Kidney (tissue), 14 donors: ENCODE measurements around the gene PLXNA1. TPM values are rescaled to one million over a fixed set of nuclear protein-coding genes. Genes with fewer than 3 reads are reported as not detected.

Experiments used
- DNase-seq, 5 donors: peaks; one replicate each; pipeline ENCODE4 v3.0.0-alpha.2; 2013 to 2020
- FAIRE-seq: peaks from 2 replicates; lab custom pipeline; 2012; peaks lifted over from hg19 to GRCh38; lab: Jason Lieb, UNC
- H3K27ac ChIP-seq, 2 donors: one replicate each; pipeline ENCODE4 v1.7.0; 2013; ENCODE audit warnings: low read depth in 2 of 2, low read length in 2 of 2, inconsistent platforms in 1 of 2
- H3K27me3 ChIP-seq: one replicate; pipeline ENCODE4 v1.7.1; 2013; ENCODE audit warnings: low read length, inconsistent platforms; ENCODE audit not compliant: control insufficient read depth, insufficient read depth
- H3K36me3 ChIP-seq, 3 donors: one replicate each; pipeline versions ENCODE4 v1.7.0 to v1.7.1; 2013; ENCODE audit warnings: low read length in 3 of 3, control low read depth in 1 of 3, inconsistent platforms in 1 of 3; ENCODE audit not compliant: insufficient read depth in 3 of 3, control insufficient read depth in 2 of 3
- H3K4me1 ChIP-seq, 3 donors: one replicate each; pipeline versions ENCODE4 v1.7.0 to v1.7.1; 2013; ENCODE audit warnings: low read length in 3 of 3, inconsistent platforms in 1 of 3, low read depth in 1 of 3; ENCODE audit not compliant: control insufficient read depth in 2 of 3, insufficient read depth in 2 of 3
- H3K4me3 ChIP-seq, 3 donors: one replicate each; pipeline versions ENCODE4 v1.7.0 to v1.8.1; 2013; ENCODE audit warnings: low read length in 3 of 3, control low read depth in 1 of 3, inconsistent platforms in 1 of 3
- H3K9ac ChIP-seq, 3 donors: one replicate each; pipeline versions ENCODE4 v1.7.0 to v1.7.1; 2013; ENCODE audit warnings: low read length in 3 of 3, control low read depth in 1 of 3, inconsistent platforms in 1 of 3
- H3K9me3 ChIP-seq, 3 donors: one replicate each; pipeline versions ENCODE4 v1.7.0 to v1.7.1; 2013; ENCODE audit warnings: low read length in 3 of 3, control low read depth in 1 of 3, inconsistent platforms in 1 of 3; ENCODE audit not compliant: control insufficient read depth in 2 of 3, insufficient read depth in 1 of 3
- intact Hi-C: fragments of 100-400 bp; cut with DNase I; formaldehyde crosslinking; loops from one replicate; pipeline ENCODE4 v1.11.1; 2022
- polyA plus RNA-seq: library from polyadenylated mRNA; stranded (reverse); fragments of 350-450 nt; fragmentation: Illumina TruSeq; extraction: RNeasy Lipid Tissue Mini Kit (QIAGEN cat#74804); gene quantifications from one replicate; pipeline ENCODE4 v1.2.3, GENCODE V29; 2014; ENCODE audit warnings: low read depth, low replicate concordance; ENCODE audit not compliant: insufficient read depth
- total RNA-seq: library from RNA; stranded (reverse); fragmentation: NEBNext Ultra II Directional; extraction: Animal tissue kit (Norgen Biotek cat#: 25700); gene quantifications from one replicate; pipeline ENCODE4 v1.2.1, GENCODE V29; 2021
- TF ChIP-seq, protein P1 (sequence below): IDR thresholded peaks from 3 replicates; pipeline ENCODE4 v1.5.1; 2012; ENCODE audit warnings: mild to moderate bottlenecking, moderate library complexity, borderline replicate concordance; ENCODE audit not compliant: insufficient read depth; ENCODE audit errors: extremely low read depth
- donor health status: control.
- donor health status: control.
- donor health status: control.
- donor health status: control.
- donor health status: control.
- donor health status: DM: yes; HTN: yes; CAD: no.
- donor health status: Normal renal cell carcinoma (clear cell type).

The PLXNA1 gene
- total and polyA plus RNA-seq, 2 donors from 2014 or later, result 5.3 to 29.0 TPM

DNA sequence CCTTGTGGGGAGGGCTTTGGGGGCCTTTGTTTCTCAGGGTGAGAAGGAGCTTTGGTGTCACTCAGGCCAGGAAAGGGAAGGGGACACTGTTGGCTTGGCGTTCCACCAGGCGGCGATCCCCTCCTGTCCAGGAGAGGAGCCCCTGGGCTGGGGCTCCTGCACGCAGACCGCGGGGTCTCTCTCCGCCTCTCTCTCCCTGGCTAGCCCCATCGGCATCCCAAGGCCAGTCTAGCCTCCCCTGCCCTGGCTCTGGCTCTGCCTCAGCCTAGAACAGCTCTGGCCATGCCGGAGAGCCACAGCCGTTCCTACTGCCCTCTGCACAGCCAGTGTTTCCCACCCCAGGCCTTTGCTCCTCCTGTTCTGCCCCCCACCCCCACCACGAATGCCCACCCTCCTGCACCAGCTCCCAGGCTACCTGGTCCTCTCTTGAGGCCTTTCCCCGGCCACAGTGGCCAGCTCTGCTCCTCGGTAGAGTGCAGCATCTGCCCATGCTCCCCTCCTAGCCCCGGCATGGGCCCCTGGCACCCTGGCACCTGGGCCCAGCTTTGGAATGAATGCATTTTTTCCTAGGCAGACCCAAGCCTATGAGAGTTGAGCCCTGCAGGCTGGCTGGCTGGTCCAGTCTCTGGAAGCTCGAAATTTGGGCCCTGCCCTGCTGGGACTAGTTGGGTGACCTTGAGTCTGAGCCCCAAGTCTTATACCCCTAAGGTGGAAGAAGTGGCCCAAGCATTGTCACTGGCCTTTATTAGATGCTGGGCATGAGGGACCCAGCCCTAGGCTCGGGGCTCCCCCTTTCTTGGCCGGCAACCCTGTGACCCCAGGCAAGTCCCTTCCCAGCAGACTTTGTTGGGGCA, 2.4 kb downstream of the PLXNA1 start:
- no peak overlapping the region for H3K9ac ChIP-seq
- DNase-seq (peak in 2 of 5 donors; percentile 61 to 62), FAIRE-seq (no peak)
- intact Hi-C loops, result loop anchor here (10.0 kb wide), 1 partner anchor 231 kb away; no protein-coding TSS in a partner anchor
- peaks cover 0 to 3% (median 0%) of the 10 kb centered on the region in 3 donors for H3K36me3 ChIP-seq
- H3K27me3 ChIP-seq, result no peaks in the 10 kb centered on the region
- TF ChIP-seq, protein P1, sequence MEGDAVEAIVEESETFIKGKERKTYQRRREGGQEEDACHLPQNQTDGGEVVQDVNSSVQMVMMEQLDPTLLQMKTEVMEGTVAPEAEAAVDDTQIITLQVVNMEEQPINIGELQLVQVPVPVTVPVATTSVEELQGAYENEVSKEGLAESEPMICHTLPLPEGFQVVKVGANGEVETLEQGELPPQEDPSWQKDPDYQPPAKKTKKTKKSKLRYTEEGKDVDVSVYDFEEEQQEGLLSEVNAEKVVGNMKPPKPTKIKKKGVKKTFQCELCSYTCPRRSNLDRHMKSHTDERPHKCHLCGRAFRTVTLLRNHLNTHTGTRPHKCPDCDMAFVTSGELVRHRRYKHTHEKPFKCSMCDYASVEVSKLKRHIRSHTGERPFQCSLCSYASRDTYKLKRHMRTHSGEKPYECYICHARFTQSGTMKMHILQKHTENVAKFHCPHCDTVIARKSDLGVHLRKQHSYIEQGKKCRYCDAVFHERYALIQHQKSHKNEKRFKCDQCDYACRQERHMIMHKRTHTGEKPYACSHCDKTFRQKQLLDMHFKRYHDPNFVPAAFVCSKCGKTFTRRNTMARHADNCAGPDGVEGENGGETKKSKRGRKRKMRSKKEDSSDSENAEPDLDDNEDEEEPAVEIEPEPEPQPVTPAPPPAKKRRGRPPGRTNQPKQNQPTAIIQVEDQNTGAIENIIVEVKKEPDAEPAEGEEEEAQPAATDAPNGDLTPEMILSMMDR, result no peak
- H3K4me3 ChIP-seq, result no peak overlapping the region
- H3K27ac ChIP-seq, result no peak overlapping the region
- H3K9me3 ChIP-seq, result no peaks in the 10 kb centered on the region
- peaks cover 0 to 10% (median 0%) of the 10 kb centered on the region in 3 donors for H3K4me1 ChIP-seq

DNA sequence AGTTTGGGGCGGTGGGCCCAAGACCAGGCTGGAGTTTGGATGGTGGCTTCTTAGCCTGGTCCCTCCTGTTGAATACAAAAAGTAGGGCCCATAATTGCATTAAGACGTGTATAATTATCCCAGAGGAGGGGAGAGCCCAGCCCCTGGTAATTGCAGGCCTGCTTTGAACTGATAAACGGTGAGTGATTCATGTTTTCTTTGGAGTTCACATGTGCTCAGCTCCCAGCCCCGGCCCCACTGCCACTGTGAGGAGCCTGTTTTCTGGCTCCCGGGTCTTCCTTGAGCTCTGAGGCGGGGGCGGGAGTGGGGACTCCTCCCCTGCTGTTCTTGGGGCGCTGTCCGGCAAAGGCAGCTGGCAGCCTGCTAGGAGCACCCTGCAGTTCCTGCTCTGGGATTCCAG, 3.1 kb downstream of the PLXNA1 start:
- Histone ChIP-seq H3K9ac (no peak overlapping the region), H3K27ac (no peak overlapping the region), H3K9me3 (no peaks in the 10 kb centered on the region), H3K36me3 (peaks cover 0 to 3% (median 0%) of the 10 kb centered on the region in 3 donors), H3K4me3 (no peak overlapping the region), H3K27me3 (no peaks in the 10 kb centered on the region), H3K4me1 (peaks cover 0 to 10% (median 0%) of the 10 kb centered on the region in 3 donors)
- intact Hi-C loops, result loop anchor here (10.0 kb wide), 1 partner anchor 231 kb away; no protein-coding TSS in a partner anchor
- no peak for FAIRE-seq
- TF ChIP-seq, protein P1, result no peak
- DNase-seq, result no peak

DNA sequence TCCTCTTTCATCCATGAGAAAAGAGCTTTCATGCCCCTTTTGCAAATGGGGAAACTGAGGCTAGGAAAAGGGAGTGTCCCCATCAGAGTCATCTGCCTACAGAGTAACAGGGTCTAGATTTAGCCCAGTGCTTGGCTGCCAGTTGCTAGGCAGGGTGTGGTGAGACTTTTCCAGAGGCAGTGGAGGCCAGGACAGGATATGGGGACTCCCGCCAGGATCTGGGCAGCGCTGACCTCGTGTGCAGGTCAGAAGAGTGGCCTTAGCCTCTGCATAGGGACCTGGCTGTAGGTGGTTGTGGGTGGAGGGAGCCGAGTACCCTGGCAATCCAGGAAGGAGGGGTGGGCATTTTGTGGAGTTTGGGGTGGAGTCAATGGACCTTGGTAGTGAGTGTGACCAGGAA, 4.2 kb downstream of the PLXNA1 start:
- intact Hi-C loops, result loop anchor here (10.0 kb wide), 1 partner anchor 232 kb away; no protein-coding TSS in a partner anchor
- Histone ChIP-seq H3K27me3 (no peaks in the 10 kb centered on the region), H3K27ac (no peak overlapping the region), H3K4me3 (no peak overlapping the region), H3K36me3 (peaks cover 0 to 3% (median 0%) of the 10 kb centered on the region in 3 donors), H3K9me3 (no peaks in the 10 kb centered on the region), H3K4me1 (peaks cover 0 to 7% (median 0%) of the 10 kb centered on the region in 3 donors), H3K9ac (no peak overlapping the region)
- DNase-seq (no peak), FAIRE-seq (no peak)
- TF ChIP-seq, protein P1, result no peak
